Colonic mucosa (tissue), 4 donors: ENCODE measurements around the gene KLK6. TPM values are rescaled to one million over a fixed set of nuclear protein-coding genes. Genes with fewer than 3 reads are reported as not detected.

ENCODE experiments used
- DNase-seq: peaks from one replicate; pipeline ENCODE4 v3.0.0-alpha.2; 2020
- H3K27ac ChIP-seq: fragments of 200-600 bp; one replicate; pipeline ENCODE4 v1.8.0; 2021
- H3K27me3 ChIP-seq: fragments of 200-600 bp; one replicate; pipeline ENCODE4 v1.8.0; 2021
- H3K36me3 ChIP-seq: fragments of 200-600 bp; one replicate; pipeline ENCODE4 v1.8.0; 2021
- H3K4me1 ChIP-seq: fragments of 200-600 bp; one replicate; pipeline ENCODE4 v1.8.0; 2021; ENCODE audit warnings: mild to moderate bottlenecking
- H3K4me3 ChIP-seq: fragments of 200-600 bp; one replicate; pipeline ENCODE4 v1.8.0; 2021
- H3K9ac ChIP-seq, 2 donors: one replicate each; pipeline ENCODE4 v1.7.0; 2013; ENCODE audit warnings: control low read depth in 2 of 2, low read depth in 2 of 2, low read length in 2 of 2
- H3K9me3 ChIP-seq: fragments of 200-600 bp; one replicate; pipeline ENCODE4 v1.8.0; 2021
- CTCF ChIP-seq: fragments of 200-600 bp; IDR thresholded peaks from one replicate; pipeline ENCODE4 v1.8.0; 2022; ENCODE audit warnings: antibody characterized with exemption, mild to moderate bottlenecking
- intact Hi-C: fragments of 100-400 bp; cut with DNase I; formaldehyde crosslinking; loops from one replicate; pipeline ENCODE4 v1.14.1; 2022
- total RNA-seq, 2 donors: library from RNA; stranded (reverse); fragmentation: NEBNext Ultra II Directional in 1 of 2; extraction: Animal tissue kit (Norgen Biotek cat#: 25700) in 1 of 2; gene quantifications; one replicate each; pipeline ENCODE4 v1.2.1, GENCODE V29; 2021
- donor health status: healthy.
- donor health status: DM: no; HTN: no; CAD: no.
- donor health status: DM: no; HTN: no; CAD: no.

The KLK6 gene
- total RNA-seq, 2 donors from 2014 or later = not detected

- no peak for DNase-seq
- intact Hi-C loops = no loop called here
- Histone ChIP-seq H3K9me3 (no peaks in the 10 kb centered on the region), H3K4me1 (no peaks in the 10 kb centered on the region), H3K36me3 (no peaks in the 10 kb centered on the region), H3K27ac (no peak overlapping the region), H3K4me3 (no peak overlapping the region), H3K27me3 (peaks cover 7% of the 10 kb centered on the region), H3K9ac (no peak overlapping the region)
- no peak for TF ChIP-seq CTCF
These were observed 43.3 kb upstream of the KLK6 start for GRCh38 chr19:51012661-51013190.

- H3K9ac ChIP-seq = no peak overlapping the region
- intact Hi-C loops = no loop called here
- TF ChIP-seq CTCF = no peak
These were observed 40.8 kb upstream of the KLK6 start for GRCh38 chr19:51010066-51010795.

GRCh38 chr19:51009061-51009891 is 39.9 kb upstream of the KLK6 start:
- H3K27me3 ChIP-seq = no peaks in the 10 kb centered on the region
- intact Hi-C loops = no loop called here
- no peak overlapping the region for H3K9ac ChIP-seq

More at GRCh38 chr19:51010066-51010795, 40.8 kb upstream of the KLK6 start:
- H3K4me1 ChIP-seq = no peaks in the 10 kb centered on the region
- no peak for DNase-seq
- H3K27me3 ChIP-seq = no peaks in the 10 kb centered on the region
- no peak overlapping the region for H3K4me3 ChIP-seq
- no peaks in the 10 kb centered on the region for H3K9me3 ChIP-seq
- no peaks in the 10 kb centered on the region for H3K36me3 ChIP-seq
- H3K27ac ChIP-seq = no peak overlapping the region

GRCh38 chr19:51007488-51007887 is 38.1 kb upstream of the KLK6 start:
- no peak for DNase-seq
- Histone ChIP-seq H3K4me1 (no peaks in the 10 kb centered on the region), H3K4me3 (no peak overlapping the region), H3K9ac (no peak overlapping the region), H3K27ac (no peak overlapping the region), H3K27me3 (no peaks in the 10 kb centered on the region), H3K36me3 (no peaks in the 10 kb centered on the region), H3K9me3 (no peaks in the 10 kb centered on the region)
- TF ChIP-seq CTCF = no peak
- intact Hi-C loops = no loop called here

More at GRCh38 chr19:51009061-51009891, 39.9 kb upstream of the KLK6 start:
- DNase-seq = no peak
- no peaks in the 10 kb centered on the region for H3K36me3 ChIP-seq
- TF ChIP-seq CTCF = no peak
- H3K9me3 ChIP-seq = no peaks in the 10 kb centered on the region
- H3K27ac ChIP-seq = no peak overlapping the region
- H3K4me3 ChIP-seq = no peak overlapping the region
- H3K4me1 ChIP-seq = no peaks in the 10 kb centered on the region

- Histone ChIP-seq H3K27ac (no peak overlapping the region), H3K27me3 (no peaks in the 10 kb centered on the region), H3K4me3 (no peak overlapping the region), H3K36me3 (no peaks in the 10 kb centered on the region), H3K4me1 (no peaks in the 10 kb centered on the region), H3K9me3 (no peaks in the 10 kb centered on the region), H3K9ac (no peak overlapping the region)
- no peak for TF ChIP-seq CTCF
- intact Hi-C loops = no loop called here
- no peak for DNase-seq
These were observed 37.0 kb upstream of the KLK6 start for GRCh38 chr19:51006406-51006805.
